ENCODE results near the gene ZFR2. TPM values are rescaled to one million over a fixed set of nuclear protein-coding genes. Genes with fewer than 3 reads are reported as not detected.

The ZFR2 gene
- total and polyA plus RNA-seq, 4 donors = not detected

- no peak for DNase-seq (ENCODE audit: low spot score)
- H3K27ac ChIP-seq (ENCODE audit: low read depth in 1 of 2, low read length in 2 of 2) = no peak overlapping the region
- H3K9ac ChIP-seq (ENCODE audit: low read depth in 1 of 2, low read length in 2 of 2) = no peak overlapping the region
- peaks cover 0 to 3% (median 0%) of the 10 kb centered on the region in 4 donors for H3K4me1 ChIP-seq (ENCODE audit: control insufficient read depth in 4 of 4, insufficient read depth in 4 of 4, low read length in 3 of 4)
- H3K4me3 ChIP-seq (ENCODE audit: low read depth in 1 of 3, low read length in 3 of 3) = no peak overlapping the region
- no peaks in the 10 kb centered on the region for H3K36me3 ChIP-seq (ENCODE audit: control insufficient read depth in 4 of 4, insufficient read depth in 3 of 4, low read depth in 1 of 4, low read length in 3 of 4)
- H3K9me3 ChIP-seq (ENCODE audit: control insufficient read depth in 4 of 4, low read length in 3 of 4) = peaks cover 0 to 6% (median 0%) of the 10 kb centered on the region in 4 donors
- 60% methylated on average over 4 of the region's 4 CpGs for WGBS
- peaks cover 0 to 5% (median 1%) of the 10 kb centered on the region in 4 donors for H3K27me3 ChIP-seq (ENCODE audit: control insufficient read depth in 4 of 4, insufficient read depth in 4 of 4, low read length in 3 of 4)
- TF ChIP-seq GABPA (IDR thresholded peaks at IDR 0.05 in 1 of 2, conservative IDR thresholded peaks at IDR 0.05 in 1 of 2) (no peak), FOXA2 (IDR thresholded peaks at IDR 0.05) (no peak), ATF3 (IDR thresholded peaks at IDR 0.05) (no peak), YY1 (IDR thresholded peaks at IDR 0.05) (no peak), TAF1 (conservative IDR thresholded peaks at IDR 0.05) (no peak), MAX (IDR thresholded peaks at IDR 0.05) (no peak), RXRA (IDR thresholded peaks at IDR 0.05) (no peak), CTCF (IDR thresholded peaks at IDR 0.05; ENCODE audit: low read depth, low read length, missing input control) (no peak), HNF4A (conservative IDR thresholded peaks at IDR 0.05) (no peak), JUND (IDR thresholded peaks at IDR 0.05) (no peak), EGR1 (IDR thresholded peaks at IDR 0.05; ENCODE audit: low read depth in 2 of 2) (no peak), SP1 (IDR thresholded peaks at IDR 0.05) (no peak), FOXA1 (IDR thresholded peaks at IDR 0.05) (no peak), ZBTB33 (IDR thresholded peaks at IDR 0.05) (no peak), NR2F2 (IDR thresholded peaks at IDR 0.05) (no peak), RAD21 (IDR thresholded peaks at IDR 0.05) (no peak), HNF4G (IDR thresholded peaks at IDR 0.05) (no peak), REST (IDR thresholded peaks at IDR 0.05) (no peak)
These were observed 4.3 kb upstream of the ZFR2 start for GRCh38 chr19:3873151-3873550.
